ENCODE results near the gene NLRC5.
"Not testable (repeated sequence)": the region's sequence is repeated elsewhere in the genome, so short reads cannot be mapped to it uniquely, and the experiment has no call there.

NLRC5 gene

DNA sequence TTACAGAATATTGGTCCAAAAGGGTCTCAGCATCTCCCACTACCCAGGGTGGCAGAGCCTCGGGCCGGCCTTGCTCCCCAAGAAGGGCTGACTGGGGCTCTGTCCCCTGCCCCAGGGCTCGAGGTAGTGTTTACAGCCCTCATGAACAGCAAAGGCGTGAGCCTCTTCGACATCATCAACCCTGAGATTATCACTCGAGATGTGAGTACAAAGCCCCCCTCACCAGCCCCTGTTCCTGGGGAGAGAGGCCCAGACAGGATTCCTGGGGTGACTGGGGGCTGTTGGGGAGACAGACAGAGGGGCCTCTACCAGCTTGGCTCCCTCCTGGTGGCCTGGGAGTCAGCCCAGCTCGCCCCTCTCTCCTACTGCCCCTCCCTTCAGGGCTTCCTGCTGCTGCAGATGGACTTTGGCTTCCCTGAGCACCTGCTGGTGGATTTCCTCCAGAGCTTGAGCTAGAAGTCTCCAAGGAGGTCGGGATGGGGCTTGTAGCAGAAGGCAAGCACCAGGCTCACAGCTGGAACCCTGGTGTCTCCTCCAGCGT, 6.1 kb upstream of the NLRC5 start:
- no peak for DNase-seq

DNA sequence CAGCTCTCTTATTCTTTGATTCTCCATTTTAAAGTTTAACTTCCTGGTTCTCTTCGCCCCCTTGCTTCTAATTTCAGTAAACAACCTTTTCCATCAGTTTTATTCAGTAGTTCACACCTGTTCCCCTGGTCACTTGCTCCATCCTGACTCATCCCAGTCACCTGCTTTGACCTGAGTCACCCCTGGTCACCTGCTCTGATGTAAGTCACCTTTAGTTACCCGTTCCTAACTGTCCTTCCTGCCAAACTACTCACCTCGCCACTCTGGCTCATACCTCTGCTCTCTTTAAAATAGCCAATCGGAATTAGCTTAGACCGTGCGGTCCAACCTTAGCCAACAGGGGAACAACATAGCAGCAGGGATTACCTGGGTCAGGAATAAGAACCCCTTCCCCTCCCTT, 4.7 kb upstream of the NLRC5 start:
- DNase-seq = no peak

DNA sequence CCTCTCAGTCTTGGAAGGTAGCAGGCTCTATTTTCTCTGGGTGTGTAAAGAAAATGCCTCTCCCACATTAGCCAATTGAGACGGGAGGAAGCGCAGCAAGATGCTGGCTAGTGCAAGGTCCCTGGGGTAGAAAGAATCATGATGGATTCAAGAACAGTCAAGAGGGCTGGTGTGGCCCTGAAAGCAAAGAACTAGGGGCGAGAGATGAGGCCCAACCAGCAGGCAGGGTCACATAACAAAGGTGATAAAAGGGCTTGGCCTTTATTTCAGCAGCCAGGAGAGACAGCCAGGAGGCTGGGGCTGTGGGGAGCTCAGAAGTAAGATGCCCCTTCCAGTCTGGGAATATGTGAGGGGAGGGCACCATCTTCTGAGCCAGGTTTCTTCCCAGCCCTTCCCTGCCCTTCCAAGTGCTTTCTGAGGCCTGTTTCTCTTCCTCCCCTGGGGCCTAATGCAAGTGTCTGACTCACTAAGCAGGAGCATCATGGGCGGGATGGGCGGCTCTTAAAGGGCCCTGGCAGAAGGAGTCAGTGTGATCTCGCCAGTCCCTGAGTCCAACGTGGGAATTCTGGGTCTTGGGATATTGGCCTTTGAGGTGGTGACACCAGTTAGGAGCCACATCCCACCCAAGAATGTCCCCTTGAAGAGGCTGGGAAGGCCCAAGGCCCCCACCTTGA, 3.9 kb upstream of the NLRC5 start:
- no peak for DNase-seq

DNA sequence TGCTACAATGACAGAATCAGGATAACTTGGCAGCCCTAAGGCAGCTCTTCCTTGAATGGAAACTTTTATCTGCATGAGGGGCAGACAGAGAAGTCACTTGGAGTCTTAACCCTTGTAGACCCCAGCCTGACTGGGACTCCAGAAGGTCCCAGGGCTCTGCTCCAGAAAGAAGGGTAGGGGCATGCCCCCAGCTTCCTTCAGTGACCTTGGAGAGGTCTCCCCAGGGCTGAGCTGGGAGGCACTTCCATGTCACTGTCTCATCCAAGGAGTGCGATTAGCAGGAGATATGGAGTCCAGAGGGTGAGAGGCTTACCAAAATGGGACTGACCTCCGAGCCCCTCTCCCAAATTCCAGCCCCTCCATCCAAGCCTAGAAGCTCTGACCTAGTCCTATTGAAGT, 3.4 kb upstream of the NLRC5 start:
- no peak for DNase-seq

DNA sequence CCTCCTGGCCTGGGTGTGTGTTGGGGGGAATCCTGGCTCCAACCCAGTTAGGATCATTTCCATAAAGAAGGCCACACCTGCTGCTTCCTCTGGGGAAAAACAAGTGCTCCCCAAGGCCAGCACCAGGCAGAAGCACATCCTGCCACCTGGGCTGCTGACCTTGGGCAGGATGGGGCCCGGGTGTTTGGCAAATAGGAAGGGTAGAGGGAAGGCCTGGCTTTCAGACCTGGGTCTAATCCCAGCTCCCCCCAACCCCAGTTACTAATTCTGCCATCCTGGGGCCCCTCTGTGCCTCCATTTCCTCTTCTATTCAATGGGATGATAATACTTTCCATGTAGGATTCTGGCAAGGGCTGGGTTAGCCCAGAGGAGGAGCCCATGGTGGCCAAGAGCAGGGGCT, 3.0 kb upstream of the NLRC5 start:
- no peak for DNase-seq

DNA sequence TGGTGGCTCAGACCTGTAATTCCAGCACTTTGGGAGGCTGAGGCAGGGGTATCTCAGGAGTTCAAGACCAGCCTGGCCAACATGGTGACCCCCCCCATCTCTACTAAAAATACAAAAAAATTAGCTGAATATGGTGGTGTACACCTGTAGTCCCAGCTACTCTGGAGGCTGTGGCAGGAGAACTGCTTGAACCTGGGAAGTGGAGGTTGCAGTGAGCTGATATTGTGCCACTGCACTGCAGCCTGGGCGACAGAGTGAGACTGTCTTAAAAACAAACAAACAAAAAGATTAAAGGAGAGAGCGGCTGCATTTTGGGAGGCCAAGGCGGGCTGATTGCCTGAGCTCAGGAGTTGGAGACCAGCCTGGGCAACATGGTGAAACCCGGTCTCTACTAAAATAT, 2.4 kb upstream of the NLRC5 start:
- DNase-seq = not testable (repeated sequence)

DNA sequence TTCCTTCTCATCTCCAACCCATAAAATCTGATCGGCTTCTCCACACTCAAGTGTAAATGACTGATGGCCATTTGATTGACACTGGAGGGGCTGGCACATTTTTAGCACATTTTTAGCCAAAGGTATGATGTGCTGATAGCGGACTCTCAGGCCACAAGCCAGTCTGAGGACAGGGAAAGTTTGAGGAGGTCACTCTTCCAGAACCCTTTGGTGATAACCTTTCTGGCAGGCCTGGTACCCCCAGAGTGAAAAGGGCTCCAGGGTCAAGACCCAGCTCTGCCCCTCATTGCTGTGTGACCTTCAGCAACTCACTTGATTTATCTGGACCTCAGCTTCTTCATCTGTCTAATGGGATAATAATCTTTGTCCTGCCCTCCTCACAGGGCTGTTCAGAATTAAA, 1.7 kb upstream of the NLRC5 start:
- no peak for DNase-seq

DNA sequence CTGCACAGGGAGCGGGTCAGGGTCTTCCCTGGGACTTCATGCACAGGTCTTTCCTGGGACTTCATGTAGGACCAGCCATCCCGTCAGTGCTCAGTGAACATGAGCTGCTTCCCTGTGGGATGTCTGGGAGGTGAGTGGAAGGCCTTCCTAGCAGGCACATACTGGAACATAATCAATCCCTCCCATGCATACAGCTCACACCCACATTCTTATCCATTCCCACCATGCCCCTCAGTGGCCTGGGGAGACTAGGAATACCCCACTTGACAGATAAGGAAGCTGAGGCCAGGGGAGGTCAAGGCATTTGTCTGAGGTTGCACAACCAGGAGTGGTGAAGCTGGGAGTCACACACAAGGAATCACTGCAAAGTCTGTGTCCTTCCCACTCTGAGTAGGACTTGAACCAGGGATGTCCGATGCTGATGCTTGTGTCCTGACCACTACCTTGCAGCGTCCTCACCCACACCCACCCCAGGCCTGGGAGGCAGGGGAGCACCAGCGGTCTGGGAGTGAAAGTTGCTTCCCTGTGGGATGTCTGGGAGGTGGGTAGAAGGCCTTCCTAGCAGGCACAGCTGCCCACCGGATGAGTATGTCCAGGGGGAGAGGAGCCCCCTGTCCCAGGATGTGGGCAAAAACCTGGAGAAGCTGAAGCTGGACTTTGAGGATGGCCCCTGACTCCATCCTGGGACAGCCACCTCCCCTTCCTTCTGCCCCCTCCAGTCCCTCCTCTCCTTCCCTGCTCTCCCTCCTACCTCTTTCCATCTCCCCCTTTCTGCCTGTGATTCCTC, 1.0 kb upstream of the NLRC5 start:
- DNase-seq = peak; percentile 74

DNA sequence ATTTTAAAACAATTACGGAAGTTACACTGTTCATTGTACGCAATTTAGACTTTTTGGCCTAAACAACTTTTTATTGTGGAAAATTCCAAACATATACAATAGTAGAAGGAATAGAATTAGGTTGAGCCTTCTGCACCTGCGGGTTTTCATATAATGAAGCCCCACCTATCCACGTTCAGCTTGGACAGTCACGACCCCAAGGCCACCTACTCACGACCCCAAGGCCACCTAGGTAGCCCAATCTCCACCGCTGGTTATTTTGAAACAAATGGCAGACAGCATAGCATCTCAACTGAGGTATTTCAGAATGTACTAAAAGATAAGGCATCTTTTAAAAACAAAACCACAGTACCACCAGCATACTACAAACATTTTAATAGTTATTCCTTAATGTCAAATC, 631 bp downstream of the NLRC5 start:
- DNase-seq = no peak

DNA sequence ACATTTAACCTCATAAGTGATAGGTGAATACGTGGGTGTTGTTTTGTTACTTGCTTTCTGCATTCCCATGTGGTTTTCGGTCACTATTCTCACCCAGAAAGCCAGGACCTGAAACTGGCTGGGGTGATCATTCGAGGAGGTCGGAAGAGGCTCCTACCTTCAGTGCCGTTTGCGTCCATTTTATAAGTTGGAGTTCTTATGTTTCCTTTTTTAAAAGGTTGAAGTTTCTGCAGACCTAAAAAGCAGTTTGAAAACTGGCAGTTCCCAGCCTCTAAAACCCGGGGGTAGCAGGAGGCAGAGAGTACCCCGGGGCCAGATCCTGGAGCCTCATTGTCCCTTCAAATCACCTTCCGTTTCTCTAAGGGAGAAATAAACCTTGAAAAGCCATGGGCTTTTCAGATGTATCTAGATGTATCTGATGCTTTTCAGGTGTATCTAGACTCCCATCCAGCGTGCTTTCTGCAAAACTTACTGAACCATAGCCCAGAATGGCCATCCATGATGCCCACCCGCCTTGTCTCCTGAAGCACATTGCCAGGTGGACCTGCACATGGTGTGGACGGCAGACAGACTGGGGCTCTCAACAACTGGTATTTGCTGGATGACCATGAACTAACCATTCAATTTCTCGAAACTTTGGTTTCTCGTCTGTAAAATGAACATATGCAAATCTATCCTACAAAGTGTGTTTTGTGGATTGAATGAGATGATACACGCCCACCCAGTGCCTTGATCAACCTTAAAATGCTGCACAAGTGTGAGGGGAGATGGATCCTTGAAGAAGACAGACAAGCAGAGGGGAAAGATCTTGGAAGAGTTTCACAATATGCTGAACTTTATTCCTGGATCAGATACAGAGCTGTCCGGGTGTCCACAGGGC, 1.3 kb downstream of the NLRC5 start:
- DNase-seq = no peak

DNA sequence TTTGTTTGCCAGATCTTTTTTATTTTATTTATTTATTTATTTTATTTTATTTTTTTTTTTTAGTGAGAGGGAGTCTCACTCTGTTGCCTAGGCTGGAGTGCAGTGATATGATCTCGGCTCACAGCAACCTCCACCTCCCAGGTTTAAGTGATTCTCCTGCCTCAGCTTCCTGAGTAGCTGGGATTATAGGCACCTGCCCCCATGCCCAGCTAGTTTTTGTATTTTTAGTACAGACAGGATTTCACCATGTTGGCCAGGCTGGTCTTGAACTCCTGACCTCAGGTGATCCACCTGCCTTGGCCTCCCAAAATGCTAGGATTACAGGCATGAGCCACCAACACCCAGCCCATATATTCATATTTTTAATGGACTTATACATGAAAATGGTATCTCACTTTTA, 3.1 kb downstream of the NLRC5 start:
- not testable (repeated sequence) for DNase-seq

DNA sequence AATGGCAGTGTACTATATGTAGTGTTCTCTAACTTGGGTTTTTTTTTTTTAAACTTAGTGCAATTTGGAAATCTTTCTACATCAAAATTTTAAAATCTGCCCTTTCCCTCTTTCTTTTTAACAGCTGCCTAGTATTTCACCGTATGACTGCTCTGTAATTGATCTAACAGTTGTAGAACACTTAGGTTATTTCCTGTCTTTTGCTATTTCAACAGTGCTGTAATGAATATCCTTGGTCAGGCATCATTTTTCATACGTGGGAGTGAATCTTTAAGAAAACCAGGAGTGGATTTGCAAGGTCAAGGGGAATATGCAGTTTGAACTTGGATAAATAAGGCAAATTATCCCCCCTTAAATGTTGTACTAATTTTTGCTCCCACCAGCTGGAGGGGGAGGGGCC, 3.8 kb downstream of the NLRC5 start:
- DNase-seq = no peak

DNA sequence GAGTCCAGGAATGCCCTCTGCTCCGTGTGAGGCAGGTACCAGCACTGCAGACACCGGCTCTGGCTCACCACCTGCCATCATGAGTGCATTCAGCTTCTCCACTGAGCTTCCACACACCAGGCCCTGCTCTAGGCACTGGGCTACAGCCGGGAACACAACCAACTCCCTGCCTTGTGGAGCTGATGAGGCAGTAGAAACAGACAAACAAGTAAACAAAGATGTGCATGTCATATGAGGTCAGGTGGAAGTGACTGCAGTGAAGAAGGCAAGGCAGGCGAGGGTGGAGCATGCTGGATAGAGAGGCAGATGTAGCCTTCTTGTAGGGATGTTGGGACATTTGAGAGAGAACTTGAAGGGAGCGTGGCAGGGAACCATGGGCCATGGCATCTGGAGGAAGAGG, 5.0 kb downstream of the NLRC5 start:
- no peak for DNase-seq

DNA sequence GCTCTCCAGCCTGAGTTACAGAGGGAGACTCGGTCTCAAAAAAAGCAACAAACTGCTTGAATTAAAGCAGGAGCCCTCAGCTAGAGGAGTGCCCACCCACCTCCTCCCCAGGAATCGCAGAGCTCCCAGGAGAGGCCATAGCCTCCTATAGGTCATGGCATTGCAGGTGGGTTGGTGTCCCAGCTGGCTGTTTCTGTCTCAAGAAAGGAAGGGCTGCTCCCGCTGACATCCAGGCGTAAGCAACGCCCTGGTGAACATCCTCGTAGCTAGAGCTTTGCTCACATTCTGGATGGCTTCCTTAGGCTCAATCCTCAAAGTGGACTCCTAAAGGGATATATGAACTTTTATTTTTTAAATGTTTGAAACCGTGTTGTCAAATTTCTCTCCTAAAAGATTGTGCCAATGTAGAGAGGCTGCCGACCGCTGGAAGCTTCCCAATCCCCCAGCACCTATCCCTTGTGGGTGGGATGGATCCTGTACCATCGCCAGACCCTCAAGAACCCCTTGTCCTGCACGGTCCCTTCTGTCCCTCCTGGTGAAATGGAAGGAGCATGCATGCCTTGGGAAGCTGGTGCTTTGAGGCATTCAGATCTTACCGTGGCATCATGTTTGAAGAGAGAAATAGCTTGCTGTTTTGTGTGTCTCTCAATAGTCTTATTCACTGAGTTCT, 5.9 kb downstream of the NLRC5 start:
- DNase-seq = no peak

DNA sequence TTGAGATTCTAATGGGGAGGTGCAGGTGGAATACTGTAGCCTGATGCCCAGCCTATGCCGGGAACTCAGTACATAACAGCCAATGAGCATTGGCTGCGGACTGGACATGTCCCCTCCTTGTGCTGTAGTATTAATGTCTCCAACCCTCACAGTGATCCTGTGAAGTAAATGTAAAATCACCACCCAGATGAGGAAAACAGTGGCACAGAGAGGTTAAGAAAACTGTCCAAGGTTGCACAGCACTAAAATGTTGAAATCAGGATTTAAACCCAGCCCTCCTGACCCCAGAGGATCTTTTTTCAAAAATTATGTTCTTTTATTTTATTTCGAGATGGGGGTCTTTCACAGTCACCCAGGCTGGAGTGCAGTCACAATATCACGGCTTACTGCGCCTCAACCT, 7.9 kb downstream of the NLRC5 start:
- no peak for DNase-seq

DNA sequence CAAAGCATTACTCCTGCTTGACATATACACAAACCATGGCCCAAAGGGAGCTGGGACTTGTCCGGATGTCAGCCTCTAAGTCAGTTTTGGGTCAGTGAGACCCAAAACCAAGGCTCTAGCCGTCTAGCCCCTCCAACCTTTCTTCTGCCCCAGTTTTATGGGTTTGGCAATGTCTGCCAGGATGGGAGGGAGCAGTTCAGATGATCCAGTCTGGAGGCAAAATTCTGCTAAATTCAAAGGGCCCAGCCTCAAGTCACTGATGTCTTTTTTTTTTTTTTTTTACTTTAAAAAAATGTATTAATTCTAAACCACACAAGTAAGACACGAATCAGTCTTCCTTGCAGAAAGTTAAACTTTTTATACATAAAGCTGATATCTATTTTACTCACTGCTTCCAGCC, 8.6 kb downstream of the NLRC5 start:
- no peak for DNase-seq

DNA sequence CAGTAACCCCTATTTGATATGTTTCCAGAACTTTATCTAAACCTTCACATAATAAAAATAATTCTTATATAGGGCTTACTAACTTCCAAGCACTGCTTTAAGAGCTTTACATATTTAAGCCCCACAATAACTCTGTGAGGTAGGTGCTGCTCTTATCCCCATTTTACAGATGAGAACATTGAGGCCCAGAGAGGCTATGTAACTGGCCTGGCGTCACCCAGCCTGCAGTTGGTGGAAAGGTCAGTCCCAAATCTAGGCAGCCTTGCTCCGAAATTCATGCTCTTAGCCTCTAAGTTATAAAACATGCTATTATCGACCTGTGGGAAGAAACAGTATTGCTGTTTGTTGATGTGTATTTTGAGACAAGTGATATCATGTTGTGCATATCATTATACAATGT, 9.0 kb downstream of the NLRC5 start:
- DNase-seq = no peak

DNA sequence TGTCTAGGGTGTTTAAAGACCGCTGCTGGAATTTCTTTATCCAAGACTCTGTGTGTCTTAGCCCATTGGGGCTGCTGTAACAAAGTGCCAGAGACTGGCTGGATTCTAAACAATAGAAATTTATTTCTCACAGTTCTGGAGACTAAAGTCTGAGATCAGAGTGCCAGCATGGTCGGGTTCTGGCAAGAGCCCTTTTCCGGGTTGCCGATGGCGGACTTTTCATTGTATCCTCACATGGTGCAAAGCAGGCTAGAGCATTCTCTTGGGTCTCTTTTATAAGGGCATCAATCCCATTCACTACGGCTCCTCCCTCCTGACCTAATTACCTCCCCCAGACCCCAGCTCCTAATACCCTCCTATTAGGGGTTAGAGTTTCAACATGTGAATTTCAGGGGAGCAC, 9.5 kb downstream of the NLRC5 start:
- DNase-seq = no peak

DNA sequence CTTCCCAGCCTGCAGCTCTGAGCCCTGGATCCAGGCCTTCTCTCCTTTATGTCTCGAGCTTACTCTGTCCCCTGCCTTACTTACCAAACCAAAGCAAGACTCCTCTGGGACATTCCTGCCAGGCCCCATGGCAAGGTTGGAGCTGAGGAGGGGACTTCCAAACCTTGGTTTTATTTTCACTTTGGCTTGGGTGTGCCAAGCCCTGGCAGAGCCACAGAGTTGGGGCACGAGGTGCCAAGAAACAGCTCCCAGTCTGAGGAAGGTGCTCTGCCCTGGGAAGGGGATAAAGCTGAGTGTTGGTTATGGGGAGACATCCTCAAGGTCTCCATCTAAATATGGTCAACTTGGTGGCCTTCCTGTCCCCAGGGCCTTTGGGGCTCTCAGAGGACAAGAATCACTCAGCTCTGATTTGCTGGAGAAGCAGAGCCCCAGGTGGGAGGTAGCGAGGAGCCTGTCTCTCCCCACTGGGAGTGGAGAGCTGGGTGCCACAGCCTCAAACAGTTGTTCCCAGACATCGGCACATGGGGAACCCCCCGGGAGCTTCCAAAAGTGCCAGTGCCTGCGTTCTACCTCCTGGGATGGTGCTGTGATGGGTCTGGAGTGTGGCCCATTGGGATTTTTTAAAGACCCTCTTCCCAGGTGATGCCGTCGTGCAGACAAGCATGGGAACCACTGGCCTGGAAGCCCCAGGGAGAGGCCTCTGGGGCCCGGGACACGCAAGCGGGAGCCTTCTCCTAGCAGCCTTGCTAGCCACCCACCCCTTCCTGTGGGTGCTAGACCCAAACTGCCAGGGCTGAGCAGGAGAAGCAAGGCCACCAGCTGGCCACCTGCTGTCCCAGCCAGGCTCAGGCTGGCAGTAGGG, 10.3 kb downstream of the NLRC5 start:
- no peak for DNase-seq

DNA sequence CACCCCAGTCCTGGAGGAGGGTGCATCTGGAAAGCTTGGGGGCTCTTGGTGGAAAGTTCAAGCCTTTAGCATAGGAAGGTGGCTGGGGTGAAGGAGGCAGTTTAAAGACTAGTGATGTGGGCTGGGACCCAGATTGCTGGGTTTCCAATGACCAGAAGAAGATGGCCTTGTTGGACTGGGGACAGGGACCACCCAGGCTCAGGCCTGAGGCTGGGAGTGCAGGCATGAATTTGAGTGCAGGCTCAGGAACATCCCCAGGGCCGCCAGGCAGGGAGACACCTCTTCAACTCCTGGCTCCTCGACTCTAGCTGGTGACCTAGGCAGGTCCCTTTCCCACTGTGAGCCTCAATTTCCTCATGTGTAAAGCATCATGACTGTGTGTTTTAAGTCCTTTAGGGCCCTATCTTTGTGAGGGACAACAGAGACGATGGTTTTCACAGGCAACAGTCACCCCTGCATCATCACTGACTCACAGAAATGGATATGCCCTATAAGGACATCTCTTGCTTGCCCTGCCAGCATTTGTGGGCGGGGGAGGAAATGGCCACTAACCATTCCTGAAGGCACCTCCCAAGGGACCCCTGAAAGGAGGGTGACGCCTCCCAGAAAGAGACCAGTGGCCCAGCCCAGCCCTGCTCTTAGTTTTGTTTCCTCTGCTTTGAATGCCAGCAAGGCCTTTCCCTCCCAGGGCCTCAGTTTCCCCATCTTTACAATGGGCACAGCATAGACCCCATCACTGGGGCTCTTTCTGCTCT, 11.1 kb downstream of the NLRC5 start:
- no peak for DNase-seq

DNA sequence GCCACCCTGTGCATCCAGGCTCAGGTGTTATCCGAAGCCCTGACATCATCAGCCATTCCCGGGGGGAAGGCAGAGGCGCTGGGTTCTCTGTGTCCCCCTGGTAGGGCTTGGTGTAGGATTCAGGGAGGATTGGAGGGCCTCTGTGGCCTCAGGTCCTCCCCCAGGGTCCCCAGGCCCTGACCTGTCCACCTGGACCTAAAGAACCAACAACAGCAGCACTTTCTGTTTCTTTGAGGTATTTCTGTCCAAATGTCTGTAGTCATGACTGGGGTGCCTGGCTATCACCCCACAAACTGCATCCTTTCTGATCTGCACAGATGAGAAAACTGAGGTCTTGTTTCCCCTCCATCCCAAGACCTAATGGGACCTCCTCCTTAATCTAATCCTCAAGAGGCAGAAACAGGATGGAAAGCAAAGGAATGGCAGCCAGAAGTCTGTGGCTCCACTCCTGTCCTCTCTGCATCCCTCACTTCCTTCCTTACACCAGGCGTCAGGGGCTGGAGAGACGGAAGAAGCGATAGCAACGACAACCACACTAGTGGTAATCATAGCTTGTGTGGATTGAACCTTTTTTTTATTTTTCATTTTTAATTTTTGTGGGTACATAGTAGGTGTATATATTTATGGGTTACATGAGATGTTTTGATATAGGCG, 11.8 kb downstream of the NLRC5 start:
- no peak for DNase-seq

Measured in hematopoietic multipotent progenitor cell treated with erythropoietin and hydrocortisone succinate and interleukin-3 and kit ligand, for 8 days (in vitro differentiated cells).